Coronary artery (tissue), 2 donors: ENCODE measurements around the gene BLOC1S1.

Experiments used
- DNase-seq: peaks from one replicate; pipeline ENCODE4 v3.0.0-alpha.2; 2017; ENCODE audit warnings: low spot score
- H3K27ac ChIP-seq, 2 donors: fragments of 200-600 bp; sonication (generic); one replicate each; pipeline ENCODE4 v1.5.1; 2016 to 2019
- H3K4me3 ChIP-seq: fragments of 200-600 bp; sonication (generic); 2 replicates; pipeline ENCODE4 v1.5.1; 2016; ENCODE audit warnings: mild to moderate bottlenecking, moderate library complexity
- TF ChIP-seq, protein P1 (sequence below): fragments of 200-600 bp; sonication (generic); IDR thresholded peaks from one replicate; pipeline ENCODE4 v1.5.1; 2019; ENCODE audit warnings: antibody characterized with exemption

The BLOC1S1 gene

DNA sequence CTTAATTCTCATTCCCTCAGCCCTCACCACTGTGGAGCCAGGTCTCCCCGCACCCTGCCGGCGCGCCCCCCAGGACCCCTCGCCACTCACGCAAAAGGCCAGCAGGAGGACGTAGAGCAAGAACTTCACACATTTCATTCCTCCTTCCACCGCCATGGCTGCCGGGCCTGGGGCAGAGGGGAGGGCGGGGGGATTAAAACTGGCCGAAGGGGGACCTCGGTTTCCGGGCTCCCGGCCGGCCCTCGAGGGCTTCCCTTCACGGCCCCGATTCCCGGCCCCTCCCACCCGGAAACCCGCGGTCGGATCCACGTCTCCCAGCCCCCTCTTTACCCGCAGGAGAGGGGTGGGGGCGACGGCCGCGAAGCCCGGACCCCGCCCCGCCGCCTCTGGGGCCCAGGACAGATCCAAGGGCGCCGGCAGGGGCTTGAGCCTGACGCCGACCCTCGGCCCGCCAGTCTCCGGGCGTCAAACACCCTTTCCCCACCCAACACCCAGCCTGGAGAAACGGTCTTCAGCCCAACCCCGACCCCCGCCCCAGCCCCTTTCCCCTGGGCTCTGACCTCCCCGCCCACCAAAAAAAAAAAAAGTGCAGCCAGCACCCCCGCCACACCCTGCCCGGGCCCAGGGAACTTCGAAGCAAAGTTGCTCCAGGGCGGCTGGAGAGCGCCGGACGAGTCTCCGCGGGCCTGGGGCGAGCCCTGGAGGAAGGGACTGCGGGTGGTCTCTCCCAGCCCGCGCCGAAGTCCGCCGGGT, 12.5 kb downstream of the BLOC1S1 start:
- peak overlapping the region; percentile 95 for H3K4me3 ChIP-seq
- TF ChIP-seq, protein P1, sequence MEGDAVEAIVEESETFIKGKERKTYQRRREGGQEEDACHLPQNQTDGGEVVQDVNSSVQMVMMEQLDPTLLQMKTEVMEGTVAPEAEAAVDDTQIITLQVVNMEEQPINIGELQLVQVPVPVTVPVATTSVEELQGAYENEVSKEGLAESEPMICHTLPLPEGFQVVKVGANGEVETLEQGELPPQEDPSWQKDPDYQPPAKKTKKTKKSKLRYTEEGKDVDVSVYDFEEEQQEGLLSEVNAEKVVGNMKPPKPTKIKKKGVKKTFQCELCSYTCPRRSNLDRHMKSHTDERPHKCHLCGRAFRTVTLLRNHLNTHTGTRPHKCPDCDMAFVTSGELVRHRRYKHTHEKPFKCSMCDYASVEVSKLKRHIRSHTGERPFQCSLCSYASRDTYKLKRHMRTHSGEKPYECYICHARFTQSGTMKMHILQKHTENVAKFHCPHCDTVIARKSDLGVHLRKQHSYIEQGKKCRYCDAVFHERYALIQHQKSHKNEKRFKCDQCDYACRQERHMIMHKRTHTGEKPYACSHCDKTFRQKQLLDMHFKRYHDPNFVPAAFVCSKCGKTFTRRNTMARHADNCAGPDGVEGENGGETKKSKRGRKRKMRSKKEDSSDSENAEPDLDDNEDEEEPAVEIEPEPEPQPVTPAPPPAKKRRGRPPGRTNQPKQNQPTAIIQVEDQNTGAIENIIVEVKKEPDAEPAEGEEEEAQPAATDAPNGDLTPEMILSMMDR = no peak
- H3K27ac ChIP-seq = peak overlapping the region; percentile 96 to 98
- DNase-seq = no peak

DNA sequence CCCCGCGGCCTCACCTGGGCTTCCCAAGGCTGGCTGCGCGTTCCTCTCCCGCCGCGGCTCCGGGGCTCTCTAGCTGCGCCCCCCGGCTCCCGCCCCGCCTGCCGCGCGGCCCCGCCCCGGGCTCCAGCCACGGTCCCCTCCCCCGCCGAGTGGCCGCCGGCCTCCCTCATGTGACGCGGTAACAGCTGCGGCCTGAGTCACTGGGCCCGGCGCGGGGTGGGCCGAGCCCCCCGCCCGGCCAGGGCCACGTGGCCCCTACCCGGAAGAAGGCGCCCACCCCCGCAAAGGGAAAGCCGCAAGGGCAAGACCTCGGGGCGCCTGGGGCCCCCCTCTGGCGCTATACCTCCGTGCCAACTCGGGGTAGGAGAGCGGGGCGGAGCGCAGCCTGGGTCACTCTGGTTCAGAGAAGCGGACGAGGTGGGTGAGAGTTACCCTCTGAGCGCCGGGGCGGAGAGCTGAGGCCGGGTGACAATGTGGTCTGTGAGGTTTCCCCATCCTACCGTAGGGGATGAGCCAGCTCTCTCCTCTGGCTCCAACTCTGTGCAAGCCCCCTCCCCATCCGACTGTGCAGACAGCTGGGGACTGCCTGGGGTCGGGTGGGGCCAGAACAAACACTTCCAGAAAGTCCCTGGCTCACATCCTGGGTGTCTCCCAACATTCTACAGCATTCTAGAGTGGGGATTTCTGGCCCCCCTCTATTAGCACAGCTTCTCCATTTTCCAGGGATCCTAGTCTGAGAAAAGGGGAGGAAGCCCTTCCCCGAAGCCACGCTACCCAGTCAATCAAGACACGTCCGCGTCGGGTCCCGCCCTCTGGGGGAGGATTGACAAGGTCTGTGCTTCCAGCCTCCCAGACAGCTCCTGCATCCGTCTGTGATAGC, 13.3 kb downstream of the BLOC1S1 start, which contains the start of gene CD63:
Gene CD63, minus strand, starts transcription at position 71 of the 880 bp plus-strand sequence. CDS start 668 bp downstream, outside the sequence.
- TF ChIP-seq, protein P1 = no peak
- H3K27ac ChIP-seq = peak within 1 kb of the TSS; percentile 96 to 98
- peak; percentile 95 for DNase-seq
- H3K4me3 ChIP-seq = peak within 1 kb of the TSS; percentile 95

DNA sequence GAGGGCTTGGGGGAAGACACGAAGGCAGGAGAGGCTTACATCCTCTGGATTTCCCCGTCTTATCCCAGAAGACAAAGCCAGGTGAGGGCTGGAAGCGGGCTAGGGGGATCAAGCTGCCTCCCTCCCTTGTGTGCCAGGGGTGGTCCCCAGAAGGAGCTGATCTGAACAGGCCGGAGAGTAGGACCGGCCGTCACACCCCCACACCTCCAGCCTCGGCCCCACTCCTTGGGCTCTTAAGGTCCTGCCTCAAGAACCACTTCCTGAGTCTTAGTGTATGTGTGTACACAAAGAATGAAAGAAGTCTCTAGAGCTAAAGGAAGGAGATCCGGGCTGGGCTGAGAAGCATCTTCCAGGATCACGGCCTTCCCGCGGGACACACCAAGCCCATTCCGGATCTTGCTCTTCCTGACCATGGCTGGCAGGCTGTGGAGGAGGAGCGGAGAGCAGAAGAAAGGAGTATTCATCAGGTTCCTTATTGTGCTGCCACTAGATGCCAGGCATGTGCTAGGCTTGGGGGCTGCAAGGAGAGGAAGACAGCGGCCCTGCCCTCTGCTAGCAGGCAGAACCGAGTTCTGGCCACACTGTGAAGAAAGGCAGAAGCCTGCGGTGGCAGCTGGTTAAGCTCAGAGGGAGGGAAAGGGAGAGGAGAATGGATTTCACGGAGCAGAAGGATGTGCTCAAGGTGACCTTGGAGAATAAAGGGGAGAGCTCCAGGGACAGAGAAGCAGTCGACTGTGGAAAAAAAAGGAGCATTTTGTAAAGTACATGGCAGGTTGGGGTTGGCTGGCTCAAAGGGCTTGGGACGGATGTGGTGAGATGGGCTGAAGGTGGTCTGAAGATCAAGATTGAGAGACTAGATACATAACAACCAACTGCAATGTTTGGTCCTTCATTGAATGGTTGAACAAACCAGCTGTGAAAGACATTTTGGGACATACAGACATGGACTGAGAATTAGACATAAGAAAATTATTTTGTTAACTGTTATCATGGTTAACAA, 14.3 kb downstream of the BLOC1S1 start:
- TF ChIP-seq, protein P1 = no peak
- peak overlapping the region; percentile 96 to 98 for H3K27ac ChIP-seq
- H3K4me3 ChIP-seq = peak overlapping the region; percentile 95
- DNase-seq = peak; percentile 86

DNA sequence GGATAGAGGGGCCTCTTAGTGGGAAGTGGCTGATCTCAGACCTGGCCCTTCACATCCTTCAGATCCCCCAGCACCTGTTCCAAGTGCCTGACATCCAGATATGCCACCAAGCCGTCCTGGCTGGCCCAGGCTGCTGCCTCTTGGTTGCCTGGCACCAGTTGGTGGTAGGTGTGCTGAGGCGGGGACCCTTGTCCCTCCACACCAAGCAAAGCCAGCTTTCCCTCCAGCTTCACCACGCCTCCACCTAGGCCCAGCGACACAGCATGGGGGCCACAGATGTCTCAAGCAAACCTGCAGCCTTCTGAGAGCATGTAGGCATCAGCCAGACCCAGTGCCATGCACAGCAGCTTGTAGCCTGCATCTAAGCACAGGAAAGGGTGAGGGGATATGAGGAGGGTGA, 16.4 kb downstream of the BLOC1S1 start:
- no peak overlapping the region for H3K4me3 ChIP-seq
- DNase-seq = no peak
- H3K27ac ChIP-seq = no peak overlapping the region
- TF ChIP-seq, protein P1 = no peak

DNA sequence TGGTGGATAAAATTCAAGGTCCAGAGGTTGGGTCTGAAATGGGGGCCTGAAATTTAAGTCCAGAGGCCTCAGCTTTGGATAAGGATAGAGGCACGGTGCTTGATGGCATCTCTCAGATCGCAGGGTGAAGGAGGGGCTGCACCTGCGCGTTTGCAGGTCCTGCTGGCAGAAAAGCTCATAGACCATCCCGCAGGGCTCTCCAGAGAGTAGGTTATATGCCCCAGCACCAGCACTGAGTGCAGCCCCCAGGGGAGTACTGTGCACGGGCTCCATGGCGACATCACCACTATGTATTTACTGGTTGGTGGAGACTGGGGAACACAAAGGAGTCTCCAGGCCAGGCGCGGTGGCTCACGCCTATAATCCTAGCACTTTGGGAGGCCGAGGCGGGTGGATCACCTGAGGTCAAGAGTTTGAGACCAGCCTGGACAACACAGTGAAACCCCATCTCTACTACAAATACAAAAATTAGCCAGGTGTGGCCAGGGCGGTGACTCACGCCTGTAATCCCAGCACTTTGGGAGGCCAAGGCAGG, 17.2 kb downstream of the BLOC1S1 start:
- TF ChIP-seq, protein P1 = no peak
- Histone ChIP-seq H3K27ac (no peak overlapping the region), H3K4me3 (no peak overlapping the region)
- DNase-seq = no peak

DNA sequence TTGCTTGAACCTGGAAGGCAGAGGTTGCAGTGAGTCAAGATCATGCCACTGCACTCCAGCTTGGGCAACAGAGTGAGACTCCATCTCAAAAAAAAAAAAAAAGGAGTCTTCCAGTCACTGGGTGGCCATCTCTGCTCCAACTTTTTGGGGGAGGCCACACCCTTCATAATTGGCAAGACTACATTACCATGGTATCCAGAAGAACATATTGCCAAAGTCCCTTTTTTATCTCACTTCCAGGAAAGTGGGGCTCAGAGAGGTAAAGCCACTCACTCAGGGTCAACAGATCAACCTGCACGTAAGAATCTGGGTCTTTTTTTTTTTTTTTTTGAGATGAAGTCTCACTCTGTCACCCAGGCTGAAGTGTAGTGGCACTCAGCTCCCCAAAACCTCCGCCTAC, 18.0 kb downstream of the BLOC1S1 start:
- no peak overlapping the region for H3K27ac ChIP-seq
- TF ChIP-seq, protein P1 = no peak
- no peak overlapping the region for H3K4me3 ChIP-seq
- DNase-seq = no peak
